ENCODE measurements around the gene FAXDC2.
A peak's percentile ranks its signal among the peaks of the same experiment; 100 is the strongest.

FAXDC2 gene

DNA sequence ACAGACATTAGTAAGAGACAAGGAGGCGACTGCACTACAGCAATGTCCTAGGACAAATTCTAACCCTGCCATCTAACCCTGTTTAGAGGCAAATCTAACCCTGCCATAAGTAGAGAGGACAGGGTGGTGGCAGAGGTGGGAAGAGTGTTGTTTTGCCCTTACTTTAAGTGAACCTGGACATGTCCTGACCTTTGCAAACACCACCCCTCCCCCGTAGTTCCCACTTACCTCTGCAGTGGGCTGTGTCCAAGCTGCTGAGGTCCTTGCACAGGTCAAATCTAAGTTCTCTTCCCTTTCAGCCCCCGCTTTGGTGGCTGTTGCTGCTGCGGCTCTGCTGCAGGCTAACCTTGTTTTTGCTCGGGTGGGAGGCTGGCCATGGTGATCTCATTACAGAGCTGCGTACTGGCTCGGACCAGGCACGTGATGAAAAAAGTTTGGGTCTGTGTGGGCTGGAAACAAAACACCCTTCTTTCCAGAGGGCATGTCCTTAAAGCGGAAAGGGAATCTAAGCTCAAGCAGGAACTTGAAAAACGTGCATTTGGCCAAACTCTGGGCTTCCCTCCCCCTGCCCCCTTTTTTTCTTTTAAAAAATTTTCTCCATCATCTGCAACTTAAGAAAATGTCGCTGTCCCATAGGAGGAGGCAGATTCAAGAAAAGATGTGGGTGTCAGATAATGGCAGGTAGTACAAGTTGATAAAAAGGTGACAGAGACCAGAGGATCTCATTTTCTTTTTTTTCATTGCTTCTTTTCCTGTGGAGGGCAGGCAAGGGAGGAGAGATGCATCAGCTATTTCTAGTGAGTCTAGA is at the start of gene FAXDC2:
Gene FAXDC2 (minus strand): TSS at position 349 of the 808 bp plus-strand sequence. CDS start 12,425 bp downstream, outside the sequence.
- peak; percentile 92 for DNase-seq (ENCODE audit: low spot score)

DNA sequence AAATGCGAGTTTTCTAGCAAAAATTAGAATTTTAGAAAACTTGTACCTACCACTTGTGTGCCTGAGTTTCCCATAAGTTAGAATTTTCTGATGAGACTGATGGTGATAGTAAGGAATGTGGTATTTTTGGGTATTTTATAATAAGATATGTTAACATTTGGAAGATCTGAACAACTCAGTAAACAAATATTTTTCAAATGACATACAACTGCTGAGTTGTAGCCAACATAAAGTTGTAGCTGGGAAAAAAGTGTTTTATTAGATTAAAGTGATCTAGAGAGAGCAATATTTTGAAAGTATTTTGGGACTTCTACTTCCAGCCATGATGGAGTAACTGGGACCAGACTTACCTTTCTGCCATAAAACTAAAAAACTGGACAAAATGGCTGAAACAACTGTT is 49.7 kb upstream of the FAXDC2 start:
- DNase-seq (ENCODE audit: low spot score) = no peak

GRCh38 chr5:154899151-154899816 is 48.9 kb upstream of the FAXDC2 start:
- DNase-seq (ENCODE audit: low spot score) = no peak

GRCh38 chr5:154898210-154898609 is 47.8 kb upstream of the FAXDC2 start:
- DNase-seq (ENCODE audit: low spot score) = peak; percentile 26

- no peak for DNase-seq (ENCODE audit: low spot score)
Measured at GRCh38 chr5:154896562-154897165, 46.3 kb upstream of the FAXDC2 start.

DNA sequence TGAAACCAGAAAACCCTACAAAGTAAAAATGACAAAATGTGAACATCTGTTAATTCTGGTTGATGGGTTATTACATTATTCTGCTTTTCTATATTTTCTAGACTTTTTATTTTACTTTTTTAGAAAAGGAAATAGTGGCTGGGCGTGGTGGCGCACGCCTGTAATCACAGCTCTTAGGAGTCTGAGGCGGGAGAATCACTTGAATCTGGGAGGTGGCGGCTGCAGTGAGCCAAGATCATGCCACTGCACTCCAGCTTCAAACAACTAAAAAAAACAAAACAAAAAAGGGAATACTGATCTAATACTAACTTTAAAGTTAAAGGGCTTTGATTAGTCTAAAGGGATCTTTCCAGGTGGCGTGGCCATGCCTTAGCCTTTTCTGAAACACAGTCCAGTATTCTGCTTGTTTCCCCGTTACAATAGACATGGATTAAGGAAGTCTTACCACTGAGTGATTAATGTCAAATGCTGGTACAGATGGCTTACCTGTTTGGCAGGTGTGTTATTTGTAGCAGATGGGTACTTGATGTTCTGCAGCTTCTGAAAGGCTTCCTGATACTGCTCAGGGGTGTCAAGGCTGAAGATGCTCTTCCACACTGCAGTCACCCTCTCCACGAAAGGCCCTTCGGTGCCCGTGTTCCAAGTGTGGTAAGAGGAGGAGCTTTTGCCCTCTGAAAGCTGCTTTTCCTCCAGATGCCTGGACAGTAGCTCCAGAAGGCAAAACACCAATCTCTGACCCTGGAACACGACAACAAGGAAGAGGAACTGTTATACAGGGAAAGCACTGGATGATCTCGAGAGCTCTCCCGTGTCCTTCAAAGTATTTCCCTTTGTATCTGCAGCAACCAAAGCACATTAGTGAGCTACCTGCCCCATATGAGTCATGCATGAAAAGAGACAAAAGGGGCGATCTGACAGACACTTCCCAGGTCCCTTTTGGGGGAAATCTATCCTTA is 45.5 kb upstream of the FAXDC2 start:
- no peak for DNase-seq (ENCODE audit: low spot score)

- DNase-seq (ENCODE audit: low spot score) = no peak
Measured at GRCh38 chr5:154893381-154893780, 43.0 kb upstream of the FAXDC2 start.

GRCh38 chr5:154892369-154892771 is 42.0 kb upstream of the FAXDC2 start:
- DNase-seq (ENCODE audit: low spot score) = no peak

DNA sequence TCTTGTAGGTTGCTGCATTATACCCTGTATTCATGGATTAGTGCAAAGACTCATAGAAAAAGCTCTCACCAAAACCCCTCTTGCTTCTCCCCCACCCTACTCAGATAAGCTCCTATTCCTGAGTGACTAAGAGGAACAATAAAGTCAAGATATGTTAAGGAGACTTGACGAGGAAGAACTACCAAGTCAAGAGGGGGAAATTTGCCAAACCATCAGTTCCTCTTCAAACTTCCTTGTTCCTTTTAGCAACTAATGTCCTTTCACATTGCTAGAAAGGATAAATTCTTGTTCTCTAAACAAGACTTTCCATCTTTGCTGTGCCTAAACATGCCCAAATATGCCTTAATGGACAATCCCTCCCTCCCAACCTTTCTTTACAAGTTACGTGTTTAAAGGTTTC is 35.0 kb upstream of the FAXDC2 start:
- peak; percentile 20 for DNase-seq (ENCODE audit: low spot score)

DNA sequence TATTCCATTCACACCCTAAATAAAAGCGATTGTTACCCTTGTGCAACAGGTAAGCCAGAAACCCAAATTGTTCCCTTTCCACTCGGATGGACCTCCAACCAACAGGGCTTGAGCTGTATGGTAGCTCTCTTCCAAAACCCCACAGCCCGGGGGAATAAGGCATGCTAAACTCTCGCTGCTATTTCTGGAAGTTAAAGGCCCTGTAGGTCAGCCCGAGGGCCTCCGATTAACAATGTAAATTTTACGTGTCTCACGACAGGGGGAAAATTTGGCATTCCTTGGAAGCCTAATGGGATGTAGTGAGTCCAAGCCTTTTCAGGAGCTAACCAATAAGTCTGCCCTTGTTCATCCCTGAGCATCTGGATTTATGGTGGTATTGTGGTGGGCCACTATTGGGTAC is 34.0 kb upstream of the FAXDC2 start:
- no peak for DNase-seq (ENCODE audit: low spot score)

DNA sequence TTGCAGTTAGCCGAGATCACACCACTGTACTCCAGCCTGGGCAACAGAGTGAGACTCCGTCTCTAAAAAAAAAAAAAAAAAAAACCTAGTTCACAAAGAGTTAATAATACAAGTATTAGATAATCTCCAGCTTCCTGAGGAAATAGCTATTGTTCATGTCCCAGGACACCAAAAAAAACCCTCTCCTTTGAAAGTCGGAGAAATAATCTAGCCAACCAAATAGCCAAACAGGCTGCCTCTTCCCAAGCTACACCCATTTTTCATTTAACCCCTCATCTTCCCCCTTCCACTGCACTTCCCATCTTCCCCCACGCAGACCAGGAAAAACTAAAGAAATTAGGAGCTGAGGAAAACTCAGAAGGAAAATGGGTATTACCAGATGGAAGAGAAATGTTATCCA is 31.6 kb upstream of the FAXDC2 start:
- DNase-seq (ENCODE audit: low spot score) = no peak

- DNase-seq (ENCODE audit: low spot score) = no peak
Measured at GRCh38 chr5:154878642-154879335, 28.4 kb upstream of the FAXDC2 start.

- DNase-seq (ENCODE audit: low spot score) = no peak
Measured at GRCh38 chr5:154873791-154874331, 23.5 kb upstream of the FAXDC2 start.

DNA sequence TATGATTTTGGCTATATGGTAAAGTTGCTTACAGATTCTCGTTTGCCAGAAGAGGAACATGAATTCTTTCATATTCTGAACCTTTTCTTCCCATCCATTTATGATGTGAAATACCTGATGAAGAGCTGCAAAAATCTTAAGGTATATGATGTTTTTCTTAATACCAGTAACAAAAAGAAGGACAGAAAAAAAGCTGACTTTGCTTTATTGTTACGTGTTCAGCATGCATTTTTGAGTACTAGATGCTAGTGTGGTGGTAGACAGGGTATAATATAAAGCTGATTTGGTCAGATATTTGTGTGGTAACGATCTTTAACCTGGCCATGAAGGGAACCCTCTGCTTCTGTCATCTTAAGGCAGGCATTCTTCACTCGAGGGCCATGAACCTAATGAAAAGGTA is 21.3 kb upstream of the FAXDC2 start:
- no peak for DNase-seq (ENCODE audit: low spot score)

DNA sequence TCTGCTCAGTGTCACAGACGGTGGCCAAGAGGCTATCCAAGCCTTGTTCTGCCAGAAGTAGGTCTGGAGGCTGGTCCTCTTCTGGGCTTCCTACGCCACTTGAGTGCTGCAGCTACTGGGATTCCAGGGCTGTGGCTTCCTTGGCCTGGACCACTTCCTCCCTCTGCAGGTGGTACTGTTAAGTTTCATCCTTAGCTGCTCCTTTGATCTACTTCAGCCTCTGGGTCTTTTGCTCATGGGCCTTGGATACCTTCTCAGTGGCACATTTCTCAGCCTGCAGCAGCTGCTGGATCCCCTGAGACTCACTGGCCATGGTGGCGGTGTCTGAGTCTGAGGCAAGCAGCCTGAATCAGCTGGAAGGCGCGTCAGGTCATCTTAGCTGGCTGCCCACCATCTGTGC is 18.3 kb upstream of the FAXDC2 start:
- no peak for DNase-seq (ENCODE audit: low spot score)

DNA sequence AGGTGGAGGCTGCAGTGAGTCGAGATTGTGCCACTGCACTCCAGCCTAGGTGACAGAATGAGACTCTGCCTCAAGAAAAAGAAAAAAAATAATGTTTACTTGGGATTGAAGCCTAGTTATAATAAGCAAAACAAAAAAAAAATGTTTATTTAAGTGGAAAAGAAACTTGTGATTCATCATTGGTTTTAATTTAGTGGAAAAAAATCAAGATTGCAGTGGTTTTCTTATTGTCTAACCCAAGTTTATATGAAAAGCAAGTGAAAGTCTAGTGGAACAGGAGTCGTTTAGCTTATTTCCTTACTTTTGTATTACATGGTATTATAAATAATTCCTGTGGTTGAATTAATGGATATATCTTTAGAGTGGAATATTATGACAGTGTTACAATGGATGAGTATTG is 16.4 kb upstream of the FAXDC2 start:
- DNase-seq (ENCODE audit: low spot score) = no peak

- DNase-seq (ENCODE audit: low spot score) = no peak
Measured at GRCh38 chr5:154865466-154866184, 15.2 kb upstream of the FAXDC2 start.

DNA sequence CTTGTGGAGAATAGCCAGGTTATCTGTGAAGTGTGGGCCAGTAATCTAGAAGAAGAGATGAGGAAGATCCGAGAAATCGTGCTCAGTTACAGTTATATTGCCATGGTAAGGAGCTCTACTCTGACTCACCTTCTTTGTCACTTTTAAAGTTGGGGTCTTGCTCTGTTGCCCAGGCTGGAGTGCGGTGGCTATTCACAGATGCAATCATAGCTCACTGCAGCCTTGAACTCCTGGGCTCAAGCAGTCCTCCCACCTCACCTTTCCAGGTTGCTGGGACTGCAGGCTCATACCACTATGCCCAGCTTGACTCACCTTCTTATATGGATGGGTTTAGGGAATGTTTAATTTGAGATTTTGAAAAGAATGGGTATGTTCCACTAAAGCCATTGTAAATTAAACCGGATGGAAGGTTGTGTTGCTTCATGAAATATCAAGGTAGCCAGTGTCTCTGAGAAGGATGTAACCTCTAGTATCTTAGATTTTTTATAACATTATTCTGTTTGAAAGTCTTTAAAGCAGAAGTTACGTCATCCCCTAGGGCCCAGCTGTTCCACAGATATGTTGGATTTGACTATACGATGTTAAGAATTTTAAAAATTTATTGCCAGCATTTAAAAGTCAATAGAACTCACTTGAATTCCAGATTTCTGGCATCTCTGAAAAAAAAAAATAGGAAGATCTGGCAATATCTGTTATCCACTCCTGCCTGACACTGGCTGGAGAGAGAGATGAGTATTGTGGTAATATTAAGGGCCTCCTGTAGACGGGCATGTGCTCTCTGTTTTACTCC is 13.1 kb upstream of the FAXDC2 start:
- DNase-seq (ENCODE audit: low spot score) = no peak

- DNase-seq (ENCODE audit: low spot score) = no peak
Measured at GRCh38 chr5:154862766-154863165, 12.4 kb upstream of the FAXDC2 start.

- no peak for DNase-seq (ENCODE audit: low spot score)
Measured at GRCh38 chr5:154861946-154862345, 11.5 kb upstream of the FAXDC2 start.
